Measurements from ENCODE around the gene CPNE2. TPM values are rescaled to one million over a fixed set of nuclear protein-coding genes. Genes with fewer than 3 reads are reported as not detected.
"Not testable (repeated sequence)": the region's sequence is repeated elsewhere in the genome, so short reads cannot be mapped to it uniquely, and the experiment has no call there.

Gene CPNE2
- total and polyA plus RNA-seq, 10 of the 15 experiments (the other 5 are each of a cell fraction or from before 2014, with no cell fraction given), result 3.1 to 22.1 (median 9.9) TPM

GRCh38 chr16:57108432-57108831 lies 16.0 kb downstream of the CPNE2 start:
- WGBS (ENCODE audit: insufficient coverage, insufficient replicate concordance, low lambda C conversion rate, missing lambda C conversion rate), result 64% methylated on average over 1 of the region's 1 CpG

GRCh38 chr16:57109259-57110105 lies 17.1 kb downstream of the CPNE2 start:
- peaks cover 26% of the 10 kb centered on the region for H3K4me1 ChIP-seq (ENCODE audit: control insufficient read depth, insufficient read depth, low read length)
- H3K4me3 ChIP-seq; H3K27ac ChIP-seq (ENCODE audit: control insufficient read depth, insufficient read depth); H4K20me1 ChIP-seq (ENCODE audit: control insufficient read depth, insufficient read depth); H3K27me3 ChIP-seq (replicated peaks in 1 of 2; ENCODE audit: control insufficient read depth in 2 of 2, insufficient read depth in 2 of 2, low read length in 1 of 2); intact Hi-C loops (cut with micrococcal nuclease; ENCODE audit: unreplicated experiment); ATAC-seq; H2AFZ ChIP-seq (ENCODE audit: control insufficient read depth, low read depth, low read length); in situ Hi-C loops (cut with MboI); H3K79me2 ChIP-seq (ENCODE audit: control insufficient read depth, insufficient read depth, low read length); DNase-seq (ENCODE audit: low read depth, low spot score); BruUV-seq (replicated peaks); FAIRE-seq; RAD21 ChIA-PET (ENCODE audit: unreplicated experiment); H3K4me2 ChIP-seq (ENCODE audit: control insufficient read depth, insufficient read depth); H3K36me3 ChIP-seq (ENCODE audit: control insufficient read depth in 2 of 2, insufficient read depth in 2 of 2, low read length in 1 of 2); H3K9me3 ChIP-seq (replicated peaks; ENCODE audit: control insufficient read depth, insufficient read depth, low read length); H3K9ac ChIP-seq (ENCODE audit: control insufficient read depth, insufficient read depth, low read length): not testable (repeated sequence)
- CTCF ChIA-PET, result interaction anchor here (0.7 to 1.5 kb wide), 2 partner anchors 12 to 57 kb away, joined by 3 to 4 read pairs; no protein-coding TSS in a partner anchor
- SMC1A ChIA-PET (ENCODE audit: uncharacterized antibody, unreplicated experiment), result interaction anchor here (0.6 to 1.1 kb wide), 3 partner anchors 12 to 246 kb away, joined by 3 read pairs; no protein-coding TSS in a partner anchor
- 49% methylated on average over 10 of the region's 10 CpGs for WGBS (ENCODE audit: insufficient coverage, insufficient replicate concordance, low lambda C conversion rate, missing lambda C conversion rate)
- 0 out of 4 replicates have a peak, but pooled peaks of 1 of the 2 experiments have one; percentile 48 for TF ChIP-seq SRF (IDR thresholded peaks at IDR 0.05; ENCODE audit: low read depth in 2 of 2, low read length in 2 of 2)
- POLR2A ChIA-PET, result interaction anchor here (0.6 kb wide), 3 partner anchors 12 to 76 kb away, joined by 3 to 5 read pairs (median 4); partner anchors contain the start of gene PSME3IP1

More at GRCh38 chr16:57108432-57108831, 16.0 kb downstream of the CPNE2 start:
- H3K27me3 ChIP-seq (replicated peaks in 1 of 2; ENCODE audit: control insufficient read depth in 2 of 2, insufficient read depth in 2 of 2, low read length in 1 of 2), result no peaks in the 10 kb centered on the region
- POLR2A ChIA-PET, result no interaction called here
- H4K20me1 ChIP-seq (ENCODE audit: control insufficient read depth, insufficient read depth), result no peaks in the 10 kb centered on the region
- intact Hi-C loops (cut with micrococcal nuclease; ENCODE audit: unreplicated experiment), result no loop called here
- H3K4me2 ChIP-seq (ENCODE audit: control insufficient read depth, insufficient read depth), result no peak overlapping the region
- H3K27ac ChIP-seq (ENCODE audit: control insufficient read depth, insufficient read depth), result no peak overlapping the region
- no TSS peak for BruUV-seq (replicated peaks)
- no peaks in the 10 kb centered on the region for H3K9me3 ChIP-seq (replicated peaks; ENCODE audit: control insufficient read depth, insufficient read depth, low read length)
- TF ChIP-seq FOXK2 (IDR thresholded peaks at IDR 0.05) (0 out of 2 replicates have a peak, but pooled peaks have one; percentile 22), WRNIP1 (IDR thresholded peaks at IDR 0.05; ENCODE audit: borderline replicate concordance, low read depth, low read length) (no peak)
- FAIRE-seq, result no peak
- DNase-seq (ENCODE audit: low read depth, low spot score), result no peak
- no peak overlapping the region for H3K4me3 ChIP-seq
- RAD21 ChIA-PET (ENCODE audit: unreplicated experiment), result no interaction called here
- no peak overlapping the region for H3K9ac ChIP-seq (ENCODE audit: control insufficient read depth, insufficient read depth, low read length)
- peaks cover 28% of the 10 kb centered on the region for H3K4me1 ChIP-seq (ENCODE audit: control insufficient read depth, insufficient read depth, low read length)
- ATAC-seq, result no peak
- no peaks in the 10 kb centered on the region for H3K36me3 ChIP-seq (ENCODE audit: control insufficient read depth in 2 of 2, insufficient read depth in 2 of 2, low read length in 1 of 2)
- in situ Hi-C loops (cut with MboI), result no loop called here
- SMC1A ChIA-PET (ENCODE audit: uncharacterized antibody, unreplicated experiment), result no interaction called here
- CTCF ChIA-PET, result no interaction called here
- no peaks in the 10 kb centered on the region for H3K79me2 ChIP-seq (ENCODE audit: control insufficient read depth, insufficient read depth, low read length)
- H2AFZ ChIP-seq (ENCODE audit: control insufficient read depth, low read depth, low read length), result no peak overlapping the region
